AG08395 (cell line): ENCODE results near the gene EFHC1.

ENCODE experiments used
- DNase-seq: peaks from one replicate; pipeline ENCODE4 v3.0.0; 2012; ENCODE audit warnings: mixed read lengths, low spot score

EFHC1 gene

DNA sequence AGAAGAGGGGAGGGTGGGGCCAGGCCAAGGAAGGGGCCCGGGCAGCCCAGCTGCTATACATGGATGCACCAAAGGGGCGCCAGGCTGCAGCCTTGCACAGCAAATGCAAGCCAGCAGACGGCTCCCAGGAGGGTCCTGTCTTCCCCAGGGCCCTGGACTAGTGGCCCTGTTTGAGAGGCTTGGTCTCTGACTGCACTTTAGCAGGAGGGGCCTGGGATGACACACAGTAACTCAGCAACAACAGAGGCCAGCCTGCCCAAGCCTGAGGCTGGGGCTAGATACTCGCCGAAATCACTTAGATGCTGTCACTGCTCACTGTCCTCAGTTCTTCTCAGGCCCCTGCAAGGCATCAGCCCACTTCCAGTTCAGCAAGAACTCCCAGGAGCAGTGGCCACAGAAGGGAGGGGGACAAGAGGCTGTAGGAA lies 83.2 kb downstream of the EFHC1 start:
- DNase-seq: no peak

DNA sequence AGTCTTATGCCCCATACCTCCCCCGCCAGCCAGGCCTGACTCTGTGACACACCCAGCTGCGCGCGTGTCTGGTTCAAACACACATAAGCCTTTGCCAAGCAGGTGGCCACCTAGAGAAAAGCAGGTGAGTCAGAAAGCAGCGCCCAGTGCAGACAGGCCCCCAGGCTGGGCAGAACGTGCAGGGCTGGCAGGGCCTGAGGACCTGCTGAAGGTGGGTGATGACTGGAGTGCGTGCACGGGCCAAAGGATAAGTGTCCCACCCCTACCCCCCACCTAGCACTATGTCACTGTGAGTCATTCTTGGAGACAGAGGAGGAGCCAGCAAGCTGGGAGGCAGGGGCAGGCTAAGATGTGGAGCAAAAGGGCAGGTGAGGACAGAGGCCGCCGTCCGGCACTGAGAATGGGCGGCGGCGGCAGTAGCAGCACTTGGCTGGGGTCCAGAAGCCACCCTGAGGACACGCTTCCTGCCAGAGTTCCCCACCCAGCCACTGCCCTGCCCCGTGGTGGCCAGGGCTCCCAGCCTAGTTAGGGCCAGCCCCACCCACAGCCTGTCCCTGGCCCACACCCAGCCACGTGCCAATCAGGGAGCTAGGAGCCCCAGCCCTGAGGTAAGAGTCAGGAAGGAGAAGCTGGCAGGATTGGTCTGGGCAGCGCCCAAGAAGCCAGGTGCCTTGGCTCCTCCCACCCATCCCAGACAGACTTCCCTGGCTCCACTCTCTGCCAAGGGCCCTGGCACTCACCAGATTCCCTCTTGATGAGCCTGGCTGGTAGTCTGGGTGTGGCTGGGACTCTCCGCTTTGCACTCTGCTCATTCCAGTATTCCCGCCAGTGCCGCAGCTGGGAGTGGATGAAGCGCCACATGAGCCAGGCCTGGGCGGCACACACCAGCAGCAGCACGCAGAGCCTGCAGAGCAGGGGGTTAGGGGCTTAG lies 84.0 kb downstream of the EFHC1 start:
- peak; percentile 79 for DNase-seq

GRCh38 chr6:52504782-52505136 lies 84.6 kb downstream of the EFHC1 start:
- DNase-seq: no peak

DNA sequence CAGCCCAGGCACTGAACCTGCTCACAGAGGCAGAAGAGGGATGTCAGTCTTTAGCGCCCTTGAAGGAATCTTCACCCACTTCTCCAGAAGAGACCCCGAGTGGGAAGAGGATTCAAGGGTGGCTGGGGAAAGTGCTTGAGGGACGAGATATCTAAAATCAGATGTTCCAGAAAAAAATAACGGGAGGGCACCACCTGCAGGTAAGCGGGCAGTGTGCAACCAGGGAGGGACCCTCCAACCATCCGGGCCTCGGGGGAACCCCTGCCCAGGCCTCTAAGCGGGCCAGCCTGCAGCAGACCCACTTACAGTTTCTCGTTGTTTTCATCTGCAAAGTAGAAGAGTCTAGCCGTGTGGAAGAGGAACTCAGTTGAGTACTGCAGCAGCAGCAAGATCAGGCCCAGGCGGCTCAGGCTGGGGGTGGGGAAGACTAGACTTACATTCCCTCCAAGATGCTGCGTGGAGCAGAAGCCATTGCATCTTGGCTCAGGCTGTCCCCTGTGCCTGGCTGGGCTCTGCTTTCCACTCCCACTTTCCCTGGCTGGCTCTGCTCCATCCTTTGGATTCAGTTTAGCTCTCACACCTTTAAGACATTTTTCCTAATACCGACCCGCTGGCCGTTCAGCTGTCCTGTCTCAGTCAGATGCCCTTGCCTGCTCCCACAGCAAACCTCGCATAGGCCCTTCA lies 85.7 kb downstream of the EFHC1 start:
- DNase-seq: no peak

- DNase-seq: no peak
These were observed 86.3 kb downstream of the EFHC1 start for GRCh38 chr6:52506476-52506875.

DNA sequence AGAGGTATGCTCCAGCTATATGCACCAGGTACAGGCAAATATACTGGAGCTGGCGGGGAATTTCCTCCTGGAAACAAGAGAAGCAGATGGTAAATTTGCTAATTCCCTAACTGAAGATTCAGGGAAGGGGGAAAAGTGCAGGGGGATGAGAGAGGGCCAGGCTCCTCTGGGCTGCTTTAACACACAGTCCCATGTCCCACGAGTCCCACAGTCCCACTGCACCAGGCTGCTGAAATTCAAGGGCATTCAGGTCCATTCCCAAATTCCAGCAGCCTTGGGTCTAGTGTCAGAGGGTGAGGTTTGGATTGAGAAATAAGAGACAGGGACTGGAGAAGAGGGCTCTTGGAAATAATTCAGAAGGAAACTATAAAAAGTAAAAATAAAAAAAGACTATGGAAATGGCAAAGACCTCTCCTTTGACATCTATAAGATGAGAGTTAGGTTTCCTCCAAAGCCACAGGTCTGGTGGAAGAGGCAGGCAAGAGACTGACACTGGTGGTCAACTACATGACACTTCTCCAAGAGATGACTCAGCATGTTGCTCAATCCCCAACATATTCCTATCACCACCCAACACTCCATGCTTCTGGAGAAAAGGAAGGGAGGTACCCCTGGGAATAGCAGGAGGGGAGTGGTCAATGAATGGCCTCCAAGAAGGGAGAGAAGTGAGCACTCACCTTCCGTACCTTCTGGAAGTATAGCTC lies 87.6 kb downstream of the EFHC1 start:
- peak; percentile 71 for DNase-seq

GRCh38 chr6:52508261-52508739 lies 88.2 kb downstream of the EFHC1 start:
- no peak for DNase-seq

- peak; percentile 49 for DNase-seq
These were observed 89.4 kb downstream of the EFHC1 start for GRCh38 chr6:52509281-52510212.

DNA sequence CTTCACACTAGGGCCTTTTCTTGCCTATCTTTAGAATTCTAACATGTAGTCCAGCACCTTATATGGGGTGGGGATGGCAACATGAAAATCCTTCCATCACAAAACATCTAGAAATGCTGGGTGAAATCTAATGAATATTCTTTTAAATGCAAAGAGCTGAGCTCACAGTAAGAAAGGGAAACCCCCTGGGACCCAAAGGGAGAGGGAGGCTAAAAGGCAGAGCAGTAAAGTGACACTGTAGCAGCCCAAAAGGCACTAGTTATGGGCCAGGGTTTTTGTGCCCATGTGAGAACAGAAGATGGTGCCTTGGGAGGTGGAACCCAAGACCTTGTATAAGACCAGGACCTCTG lies 90.0 kb downstream of the EFHC1 start:
- DNase-seq: no peak

- no peak for DNase-seq
These were observed 91.0 kb downstream of the EFHC1 start for GRCh38 chr6:52511163-52511562.

GRCh38 chr6:52511572-52512151 lies 91.5 kb downstream of the EFHC1 start:
- no peak for DNase-seq

DNA sequence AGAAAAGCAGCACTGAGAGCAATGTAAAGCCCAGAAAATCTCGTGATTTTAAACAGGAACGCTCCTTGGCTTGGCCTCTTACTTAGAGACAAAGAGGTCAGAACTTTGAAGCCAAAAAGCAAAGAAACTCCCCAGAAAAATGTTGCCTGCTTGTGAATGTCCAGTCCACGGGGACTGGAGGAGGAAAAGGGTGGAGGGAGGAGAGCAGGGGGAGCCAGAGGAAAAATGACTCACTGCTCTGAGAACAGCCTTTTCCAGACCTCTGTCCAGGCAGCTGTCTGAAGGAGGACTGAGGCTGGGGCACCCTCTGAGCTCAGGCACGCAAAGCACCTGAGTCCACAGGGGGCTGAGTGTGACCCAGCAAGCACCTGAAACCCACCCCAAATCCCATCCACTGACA lies 92.1 kb downstream of the EFHC1 start:
- DNase-seq: peak; percentile 87

- DNase-seq: no peak
These were observed 93.3 kb downstream of the EFHC1 start for GRCh38 chr6:52513464-52513863.

DNA sequence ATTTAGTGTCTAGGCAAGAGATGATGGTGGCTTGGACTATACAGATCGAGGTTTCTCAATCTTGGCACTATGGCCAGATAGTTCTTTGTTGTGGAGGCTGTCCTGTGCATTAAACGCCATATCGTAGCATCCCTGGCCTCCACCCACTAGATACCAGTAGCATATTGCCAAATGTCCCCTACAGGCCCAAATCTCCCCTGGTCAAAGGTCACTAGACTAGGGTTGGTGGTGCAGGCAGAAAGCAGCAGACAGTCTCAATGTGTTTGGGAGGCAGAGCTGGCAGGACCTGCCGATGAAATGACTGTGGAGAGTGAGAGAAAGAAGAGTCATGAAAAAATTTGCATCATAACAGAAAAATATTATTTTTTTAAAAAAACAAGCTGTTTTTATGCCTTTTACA lies 93.8 kb downstream of the EFHC1 start:
- DNase-seq: no peak

DNA sequence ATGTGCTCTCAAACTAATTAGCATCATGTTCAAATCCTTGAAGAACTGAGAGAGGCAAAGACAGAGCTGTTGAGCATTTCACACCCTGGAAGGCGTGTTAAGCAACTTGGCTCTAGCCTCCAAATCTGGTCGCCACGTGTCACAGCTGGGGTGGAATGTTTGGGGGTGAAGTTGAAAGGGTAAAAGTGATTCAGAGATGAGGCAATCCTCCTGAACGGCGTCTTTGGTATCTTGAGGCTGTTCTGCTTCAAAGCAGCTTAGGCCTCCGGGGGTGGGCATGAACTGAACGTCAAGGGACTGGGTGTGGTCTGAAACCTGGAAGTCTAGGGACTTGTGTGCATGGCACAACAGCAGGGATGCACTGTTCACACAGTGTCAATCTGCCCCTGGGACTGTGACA lies 94.4 kb downstream of the EFHC1 start:
- peak; percentile 59 for DNase-seq

DNA sequence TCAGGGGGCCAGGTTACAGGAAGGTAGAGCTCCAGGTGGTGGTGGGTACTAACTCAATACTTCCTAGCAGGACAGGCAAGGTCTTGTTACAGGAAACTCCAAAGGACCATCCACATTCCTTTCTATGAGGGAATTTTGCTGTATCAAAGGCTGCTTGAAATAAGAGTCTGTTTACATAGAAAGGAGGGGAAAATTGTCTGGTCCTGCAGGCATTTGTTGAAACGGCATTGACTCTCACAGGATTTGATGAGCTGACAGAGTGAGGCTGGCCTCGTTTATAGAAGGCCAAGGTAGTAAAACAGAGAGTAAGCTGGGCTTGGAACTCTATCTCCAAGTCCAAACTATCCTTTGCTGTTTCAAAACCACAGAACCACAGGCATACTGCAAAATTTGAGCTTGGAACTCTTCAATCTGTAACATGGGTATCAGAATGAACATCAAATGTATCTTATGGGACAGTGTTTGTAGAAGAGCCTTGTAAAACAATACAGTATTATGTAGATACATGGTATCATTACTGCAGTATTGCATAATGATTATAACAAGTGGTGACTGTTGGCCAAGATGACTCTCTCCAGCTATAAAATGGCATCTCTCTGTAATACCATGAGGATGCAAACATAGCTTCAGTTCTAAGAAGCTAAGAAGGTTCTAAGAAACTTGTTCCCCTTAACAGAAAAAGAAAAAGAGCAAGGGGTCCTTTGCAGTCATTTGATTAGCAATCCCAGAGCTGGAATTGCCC lies 95.2 kb downstream of the EFHC1 start:
- no peak for DNase-seq

DNA sequence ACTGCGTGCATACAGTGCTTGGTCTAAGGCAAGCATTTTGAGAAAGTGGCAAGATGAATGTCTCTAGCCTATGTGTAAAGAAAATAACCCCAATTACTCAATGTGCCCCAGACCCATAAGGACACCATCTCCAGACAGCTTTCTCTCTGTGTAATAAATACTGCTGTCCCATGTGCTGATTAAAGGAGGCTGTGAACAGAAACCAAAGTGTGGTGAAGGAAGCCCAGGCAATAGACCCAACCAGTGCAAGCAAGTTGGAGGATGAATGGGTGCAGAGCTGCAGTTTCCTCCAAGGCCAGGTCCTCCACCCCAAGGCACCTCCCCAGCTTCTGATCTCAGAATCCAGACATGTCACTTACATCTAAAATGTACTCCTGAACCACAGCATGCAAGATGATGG lies 96.1 kb downstream of the EFHC1 start:
- DNase-seq: no peak

GRCh38 chr6:52516943-52517342 lies 96.8 kb downstream of the EFHC1 start:
- DNase-seq: no peak

DNA sequence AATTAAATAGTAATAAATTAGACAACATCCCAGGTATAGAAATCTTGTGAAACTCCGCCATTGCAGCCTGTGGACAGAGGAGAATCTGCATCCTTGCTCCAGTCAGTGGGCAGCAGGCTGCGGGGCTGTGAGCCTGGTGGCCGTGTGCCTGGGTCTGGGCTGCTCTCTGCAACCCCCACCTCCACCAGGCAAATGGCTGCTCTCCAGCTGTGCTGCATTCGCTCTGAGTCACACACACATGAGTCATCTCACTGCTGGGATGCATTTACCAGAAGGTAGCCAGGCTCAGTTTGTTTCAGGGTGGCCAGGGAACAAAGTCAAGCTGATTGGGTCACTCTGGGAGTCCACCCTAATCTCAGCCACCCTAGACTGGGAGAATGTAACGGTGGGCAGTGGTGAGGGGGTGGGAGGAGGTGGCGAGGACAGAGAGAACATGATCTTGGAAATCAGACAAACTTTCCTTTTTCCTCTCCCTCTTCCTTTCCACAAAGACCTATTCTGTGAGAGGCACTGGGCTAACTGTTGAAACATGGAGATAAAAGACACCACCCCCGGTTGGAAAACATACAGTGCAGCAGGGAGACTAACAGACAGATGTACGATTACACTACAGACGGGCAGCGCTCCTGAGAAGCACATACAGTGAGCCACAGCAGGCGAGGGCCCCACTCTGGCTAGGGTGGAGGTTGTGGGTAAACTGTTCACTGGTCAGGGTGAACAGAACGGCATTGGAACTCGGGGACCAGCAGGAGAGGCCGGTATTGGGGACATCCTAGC lies 97.5 kb downstream of the EFHC1 start:
- DNase-seq: peak; percentile 94
